Right lobe of liver (tissue), 6 donors: Measurements from ENCODE around the gene KAT6B. TPM values are rescaled to one million over a fixed set of nuclear protein-coding genes. Genes with fewer than 3 reads are reported as not detected.

Experiments used
- ATAC-seq, 4 donors: fragments of 200-7000 bp; cut with Tn5 transposase; one replicate each; pipeline ENCODE4 v1.9.1; 2020; ENCODE audit warnings: mild to moderate bottlenecking in 4 of 4, moderate library complexity in 4 of 4
- DNase-seq, 3 donors: peaks; one replicate each; pipeline ENCODE4 v3.0.0-alpha.2; 2020
- H3K27ac ChIP-seq, 3 donors: fragments of 200-600 bp; one replicate each; pipeline ENCODE4 v1.8.0; 2022
- H3K27me3 ChIP-seq, 2 donors: fragments of 200-600 bp; one replicate each; pipeline ENCODE4 v1.8.0; 2022
- H3K36me3 ChIP-seq, 4 donors: fragments of 200-600 bp; sonication (generic) in 1 of 4; one replicate each; pipeline versions ENCODE4 v1.5.1 to v1.8.0; 2017 to 2022; ENCODE audit warnings: control low read depth in 1 of 4
- H3K4me1 ChIP-seq, 4 donors: fragments of 200-600 bp; sonication (generic) in 1 of 4; one replicate each; pipeline versions ENCODE4 v1.5.1 to v1.8.0; 2017 to 2022; ENCODE audit warnings: control low read depth in 1 of 4
- H3K4me3 ChIP-seq, 3 donors: fragments of 200-600 bp; one replicate each; pipeline ENCODE4 v1.8.0; 2022
- H3K9me3 ChIP-seq, 4 donors: fragments of 200-600 bp; sonication (generic) in 1 of 4; one replicate each; pipeline versions ENCODE4 v1.5.1 to v1.8.0; 2017 to 2022; ENCODE audit warnings: control low read depth in 1 of 4
- CTCF ChIP-seq, 4 donors: fragments of 200-600 bp in 3 of 4; fragments of 450-650 bp in 1 of 4; IDR thresholded peaks; one replicate each; pipeline versions ENCODE4 v1.5.1 to v1.8.0; 2016 to 2022; ENCODE audit warnings: antibody characterized with exemption in 4 of 4, mild to moderate bottlenecking in 2 of 4
- POLR2A ChIP-seq: fragments of 450-650 bp; IDR thresholded peaks from one replicate; pipeline ENCODE4 v1.6.1; 2017; ENCODE audit warnings: antibody characterized with exemption, mild to moderate bottlenecking
- WGBS: methylation state at CpG from one replicate; pipeline ENCODE4 v1.1.6; 2018; ENCODE audit warnings: low coverage, low lambda C conversion rate; ENCODE audit not compliant: insufficient coverage; ENCODE audit errors: missing lambda C conversion rate; 5-methylcytosine and 5-hydroxymethylcytosine counted together
- intact Hi-C, 2 donors: fragments of 100-400 bp; cut with DNase I; formaldehyde crosslinking; loops; one replicate each; pipeline versions ENCODE4 v1.11.2 to v1.14.1; 2022
- total RNA-seq, 6 experiments: library from RNA; depleted of rRNA in 2 of 6; stranded (reverse); fragments of >200 nt in 2 of 6; fragmentation: NEBNext Ultra II Directional in 3 of 6; extraction: Animal tissue kit (Norgen Biotek cat#: 25700) in 3 of 6; gene quantifications; one replicate each; pipeline versions ENCODE4 v1.1.0 to v1.2.4, GENCODE V29; 2016 to 2023
- donor health status: DM: no; HTN: yes; CAD: no.
- donor health status: DM: no; HTN: no; CAD: no.
- donor health status: DM: no; HTN: no; CAD: no.
- donor health status: DM: no; HTN: yes; CAD: no.
- donor health status: DM: no; HTN: yes; CAD: no.

The KAT6B gene
- total RNA-seq, 6 experiments from 2014 or later = 9.2 to 17.1 (median 10.3) TPM

- H3K27me3 ChIP-seq = no peaks in the 10 kb centered on the region
- H3K36me3 ChIP-seq = no peaks in the 10 kb centered on the region
- no peak overlapping the region for H3K4me3 ChIP-seq
- ATAC-seq = no peak
- peaks cover 0 to 26% (median 9%) of the 10 kb centered on the region in 4 donors for H3K4me1 ChIP-seq
- 31% methylated on average over 1 of the region's 1 CpG for WGBS
- intact Hi-C loops = no loop called here
- H3K27ac ChIP-seq = no peak overlapping the region
- TF ChIP-seq CTCF (IDR thresholded peaks at IDR 0.05) = no peak
- TF ChIP-seq POLR2A = no peak
- H3K9me3 ChIP-seq = no peaks in the 10 kb centered on the region
- no peak for DNase-seq
These were observed 98.9 kb downstream of the KAT6B start for GRCh38 chr10:74925291-74925690.

- Histone ChIP-seq H3K36me3 (no peaks in the 10 kb centered on the region), H3K27me3 (no peaks in the 10 kb centered on the region), H3K9me3 (no peaks in the 10 kb centered on the region), H3K27ac (no peak overlapping the region), H3K4me3 (no peak overlapping the region), H3K4me1 (peaks cover 0 to 26% (median 9%) of the 10 kb centered on the region in 4 donors)
- TF ChIP-seq CTCF (IDR thresholded peaks at IDR 0.05) = no peak
- no peak for TF ChIP-seq POLR2A
- 100% methylated on average over 4 of the region's 4 CpGs for WGBS
- DNase-seq (no peak), ATAC-seq (no peak)
- intact Hi-C loops = no loop called here
These were observed 99.3 kb downstream of the KAT6B start for GRCh38 chr10:74925708-74926107.

DNA sequence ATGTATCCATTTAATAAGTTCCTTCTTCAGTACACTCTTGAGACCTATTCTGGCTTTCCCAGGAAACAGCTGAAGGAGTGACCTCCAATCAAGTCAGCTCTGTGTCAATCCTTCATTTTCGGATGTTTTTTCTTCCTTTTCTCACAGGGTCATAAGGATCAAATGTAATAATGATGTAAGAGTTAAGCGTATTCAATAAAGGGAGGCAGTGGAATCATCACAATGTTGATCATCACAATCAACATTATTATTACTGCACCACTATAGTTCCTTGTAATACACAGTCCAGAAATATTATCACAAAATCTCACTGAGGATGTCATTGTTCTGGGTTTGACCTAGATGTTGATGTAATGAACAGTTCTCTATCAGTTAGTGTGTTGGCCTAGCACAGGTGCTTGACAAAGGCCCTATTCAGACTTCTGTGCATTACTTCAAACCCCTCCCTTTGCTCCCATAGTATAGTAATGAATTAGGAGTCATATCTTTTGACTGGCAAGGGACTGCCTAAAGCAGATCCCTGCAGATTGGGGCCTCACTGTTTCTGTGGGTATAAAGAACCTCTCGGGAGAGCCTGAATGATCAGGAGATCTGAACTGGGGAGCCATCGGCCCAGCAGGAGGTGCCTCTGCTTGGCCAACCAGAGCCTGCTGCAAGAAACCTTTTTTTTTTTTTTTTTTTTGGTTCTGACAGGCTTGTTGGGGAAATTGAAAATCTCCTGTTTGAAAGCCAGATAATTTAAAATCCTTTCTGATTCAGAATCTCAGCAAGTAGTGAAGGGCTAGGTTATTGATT is 100.6 kb downstream of the KAT6B start:
- WGBS = 85% methylated on average over 4 of the region's 4 CpGs
- H3K27me3 ChIP-seq = no peaks in the 10 kb centered on the region
- no peak overlapping the region for H3K4me3 ChIP-seq
- intact Hi-C loops = no loop called here
- peaks cover 0 to 18% (median 4%) of the 10 kb centered on the region in 4 donors for H3K4me1 ChIP-seq
- no peak overlapping the region for H3K27ac ChIP-seq
- no peak for TF ChIP-seq POLR2A
- TF ChIP-seq CTCF (IDR thresholded peaks at IDR 0.05) = no peak
- DNase-seq (no peak), ATAC-seq (no peak)
- no peaks in the 10 kb centered on the region for H3K9me3 ChIP-seq
- H3K36me3 ChIP-seq = no peaks in the 10 kb centered on the region

- WGBS = 77% methylated on average over 2 of the region's 2 CpGs
These were observed 101.3 kb downstream of the KAT6B start for GRCh38 chr10:74927701-74928100.

More at GRCh38 chr10:74927701-74928100, 101.3 kb downstream of the KAT6B start:
- no peaks in the 10 kb centered on the region for H3K9me3 ChIP-seq
- ATAC-seq (peak in 1 of 4 donors; percentile 46), DNase-seq (no peak)
- no peak overlapping the region for H3K4me3 ChIP-seq
- intact Hi-C loops = no loop called here
- no peaks in the 10 kb centered on the region for H3K36me3 ChIP-seq
- H3K27me3 ChIP-seq = no peaks in the 10 kb centered on the region
- no peak overlapping the region for H3K27ac ChIP-seq
- H3K4me1 ChIP-seq = peaks cover 0 to 11% (median under 1%) of the 10 kb centered on the region in 4 donors
- TF ChIP-seq CTCF (IDR thresholded peaks at IDR 0.05) (no peak), POLR2A (no peak)
